ENCODE data around the gene GREB1L.
"Not testable (repeated sequence)": the region's sequence is repeated elsewhere in the genome, so short reads cannot be mapped to it uniquely, and the experiment has no call there.

Gene GREB1L

DNA sequence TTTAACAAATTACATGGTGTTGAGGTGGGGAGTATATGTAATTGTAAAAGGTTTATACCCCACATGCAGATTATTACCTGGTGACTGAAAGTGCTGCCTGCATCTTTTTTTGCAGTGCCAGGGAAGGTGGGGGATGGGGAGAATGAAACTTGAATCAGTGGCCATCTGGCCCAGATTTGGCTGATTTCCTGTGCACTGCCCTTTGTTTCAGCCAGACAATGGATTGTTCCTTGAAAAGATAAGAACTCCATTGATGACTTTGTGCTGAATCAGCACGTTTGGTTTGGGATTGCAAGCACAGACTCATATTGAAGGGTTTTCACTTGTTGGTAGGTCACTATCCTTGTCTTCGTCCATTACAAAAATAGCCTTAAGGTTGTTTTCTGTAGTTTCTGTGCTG lies 20.9 kb downstream of the GREB1L start:
- FAIRE-seq (no peak), DNase-seq (ENCODE audit: insufficient read length, low spot score) (no peak)

DNA sequence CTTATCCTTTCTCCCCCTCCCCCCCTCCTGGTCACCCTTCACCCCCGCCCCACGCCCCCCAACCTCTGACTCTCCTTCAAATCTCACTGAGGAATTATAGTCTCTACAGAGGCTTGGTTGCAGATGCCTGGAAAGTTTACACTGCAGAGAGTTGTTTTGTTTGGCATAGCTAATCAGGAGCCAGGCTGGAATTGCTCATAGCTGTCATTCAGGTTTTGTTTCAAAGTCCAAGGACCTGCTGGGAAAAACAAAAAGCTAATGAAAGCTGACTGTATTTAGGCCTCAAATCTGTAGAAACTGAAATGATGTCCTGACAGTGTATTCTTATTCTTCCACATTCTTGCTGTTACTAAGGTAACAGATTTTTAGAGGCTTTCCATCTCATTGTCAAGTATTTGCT lies 22.6 kb downstream of the GREB1L start:
- FAIRE-seq: no peak

GRCh38 chr18:21265971-21266673 lies 24.1 kb downstream of the GREB1L start:
- DNase-seq (ENCODE audit: insufficient read length, low spot score) (no peak), FAIRE-seq (no peak)

More for the DNA sequence above, 22.6 kb downstream of the GREB1L start:
- DNase-seq (ENCODE audit: insufficient read length, low spot score): no peak

GRCh38 chr18:21267400-21267799 lies 25.4 kb downstream of the GREB1L start:
- FAIRE-seq (no peak), DNase-seq (ENCODE audit: insufficient read length, low spot score) (no peak)

- DNase-seq (ENCODE audit: insufficient read length, low spot score): no peak
- no peak for FAIRE-seq
Measured at GRCh38 chr18:21269349-21269748, 27.3 kb downstream of the GREB1L start.

DNA sequence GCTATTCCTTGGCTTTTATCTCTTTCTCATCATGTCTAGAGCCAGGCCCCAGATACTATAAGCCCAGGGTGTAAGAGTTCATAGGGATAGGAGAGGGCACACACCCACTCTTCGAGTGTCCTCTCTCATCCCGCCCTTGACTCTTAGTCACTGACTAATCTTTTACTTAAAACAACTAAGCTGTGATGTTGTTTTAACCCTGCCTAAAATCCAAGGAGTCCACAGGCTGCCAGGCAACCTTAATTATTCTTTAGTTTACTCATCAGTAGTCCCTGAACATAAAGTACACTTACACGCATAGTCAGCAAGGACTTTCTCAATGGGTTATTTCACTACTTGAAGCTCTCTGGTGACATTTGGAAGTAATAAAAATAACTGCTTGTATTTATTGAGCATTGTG lies 28.4 kb downstream of the GREB1L start:
- DNase-seq (ENCODE audit: insufficient read length, low spot score) (no peak), FAIRE-seq (no peak)

DNA sequence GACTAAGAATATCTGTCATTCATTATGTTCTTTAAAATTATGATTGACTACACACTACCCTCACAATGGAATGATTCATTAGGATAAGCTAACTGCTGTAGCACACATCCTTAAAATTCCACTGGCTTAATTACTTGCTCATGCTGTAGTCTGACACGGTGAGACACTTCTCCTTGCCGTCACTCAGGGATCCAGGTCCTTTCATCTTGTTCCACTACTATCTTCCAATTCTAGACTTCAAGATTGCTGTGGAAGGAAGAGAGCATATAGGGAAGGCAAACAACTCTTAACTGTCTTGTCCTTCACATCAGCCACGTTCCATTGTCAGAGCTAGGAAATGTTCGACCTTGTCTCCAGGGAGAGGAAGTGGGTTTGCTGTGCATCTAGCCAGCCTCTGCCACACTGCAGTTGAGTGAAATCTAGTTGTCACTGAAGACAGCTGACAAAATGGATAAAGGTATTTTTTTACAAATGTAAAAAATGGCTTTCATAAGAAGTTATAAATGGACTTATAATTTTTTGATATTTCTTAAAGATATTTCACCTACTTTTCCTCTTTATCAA lies 30.1 kb downstream of the GREB1L start:
- FAIRE-seq (no peak), DNase-seq (ENCODE audit: insufficient read length, low spot score) (no peak)

GRCh38 chr18:21273568-21273967 lies 31.5 kb downstream of the GREB1L start:
- no peak for FAIRE-seq

GRCh38 chr18:21275645-21276044 lies 33.6 kb downstream of the GREB1L start:
- FAIRE-seq: no peak
- DNase-seq (ENCODE audit: insufficient read length, low spot score): no peak

More at GRCh38 chr18:21273568-21273967, 31.5 kb downstream of the GREB1L start:
- DNase-seq (ENCODE audit: insufficient read length, low spot score): no peak

DNA sequence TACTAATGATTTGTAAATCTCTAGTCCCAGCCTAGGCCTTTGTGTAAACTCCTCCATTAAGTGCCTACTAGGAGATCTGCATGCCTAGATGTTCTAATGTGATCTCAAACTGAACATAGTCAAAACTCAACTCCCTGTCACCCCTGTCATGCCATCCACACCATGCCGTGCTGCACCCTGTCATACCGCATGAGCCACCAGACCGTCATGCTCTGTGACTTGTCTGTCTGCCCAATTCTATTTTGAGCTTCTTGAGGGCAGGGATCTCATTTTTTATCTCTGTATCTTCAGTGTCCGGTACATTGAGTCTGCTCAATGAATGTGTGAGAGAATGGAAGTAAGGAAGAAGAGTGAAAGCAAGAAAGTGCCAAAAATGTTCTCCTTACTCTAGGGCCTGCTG lies 35.5 kb downstream of the GREB1L start:
- DNase-seq (ENCODE audit: insufficient read length, low spot score) (no peak), FAIRE-seq (no peak)

DNA sequence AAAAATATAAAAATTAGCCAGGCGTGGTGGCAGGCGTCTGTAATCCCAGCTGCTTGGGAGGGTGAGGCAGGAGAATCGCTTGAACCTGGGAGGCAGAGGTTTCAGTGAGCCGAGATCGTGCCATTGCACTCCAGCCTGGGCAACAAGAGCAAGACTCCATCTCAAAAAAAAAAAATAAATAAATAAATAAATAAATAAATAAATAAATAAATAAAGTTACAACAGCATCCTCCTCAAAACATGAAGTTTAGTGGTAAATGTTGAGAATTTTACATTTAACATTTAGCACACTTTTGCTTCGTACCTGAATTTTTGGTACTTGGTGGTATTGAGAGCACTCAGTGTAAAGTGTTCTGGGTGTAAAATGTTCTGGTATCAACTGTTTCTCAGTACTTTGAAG lies 36.2 kb downstream of the GREB1L start:
- FAIRE-seq: not testable (repeated sequence)

GRCh38 chr18:21281603-21282002 lies 39.6 kb downstream of the GREB1L start:
- DNase-seq (ENCODE audit: insufficient read length, low spot score) (no peak), FAIRE-seq (no peak)

More for the DNA sequence above, 36.2 kb downstream of the GREB1L start:
- not testable (repeated sequence) for DNase-seq (ENCODE audit: insufficient read length, low spot score)

DNA sequence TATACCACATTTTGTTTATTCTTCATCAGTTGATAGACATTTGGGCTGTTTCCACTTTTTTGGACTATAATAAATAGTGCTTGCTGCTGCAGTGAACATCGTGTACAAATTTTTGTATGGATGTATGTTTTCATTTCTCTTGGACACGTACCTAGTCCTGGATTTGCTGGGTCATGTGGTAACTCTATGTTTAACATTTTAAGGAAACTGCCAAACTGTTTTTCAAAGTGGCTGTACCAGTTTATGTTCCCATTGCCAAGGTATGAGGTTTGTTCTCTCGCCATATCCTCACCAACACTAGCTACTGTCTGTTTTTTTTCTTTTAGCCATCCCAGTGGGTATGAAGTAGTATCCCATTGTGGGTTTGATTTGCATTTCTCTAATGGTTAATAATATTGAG lies 42.5 kb downstream of the GREB1L start:
- DNase-seq (ENCODE audit: insufficient read length, low spot score): no peak
- no peak for FAIRE-seq

DNA sequence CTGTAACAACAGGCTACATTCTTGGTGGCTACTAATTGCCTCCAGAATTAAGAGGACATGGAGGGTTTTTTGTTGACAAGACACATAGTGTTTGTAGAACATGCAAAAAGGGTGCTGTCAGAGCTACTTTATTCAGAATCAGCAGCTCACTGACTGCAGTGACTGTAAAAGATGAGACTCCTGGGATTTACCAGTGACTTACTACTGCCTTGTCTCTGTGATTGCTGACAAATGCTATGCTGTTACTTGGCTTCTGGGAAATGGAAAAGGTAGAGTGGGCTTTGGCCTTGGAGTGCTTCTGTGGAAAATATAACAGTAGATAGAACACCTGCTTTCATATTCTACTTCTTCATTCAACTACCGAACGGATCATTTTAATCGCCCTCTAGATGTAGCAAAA lies 47.8 kb downstream of the GREB1L start:
- DNase-seq (ENCODE audit: insufficient read length, low spot score): no peak
- FAIRE-seq: no peak

DNA sequence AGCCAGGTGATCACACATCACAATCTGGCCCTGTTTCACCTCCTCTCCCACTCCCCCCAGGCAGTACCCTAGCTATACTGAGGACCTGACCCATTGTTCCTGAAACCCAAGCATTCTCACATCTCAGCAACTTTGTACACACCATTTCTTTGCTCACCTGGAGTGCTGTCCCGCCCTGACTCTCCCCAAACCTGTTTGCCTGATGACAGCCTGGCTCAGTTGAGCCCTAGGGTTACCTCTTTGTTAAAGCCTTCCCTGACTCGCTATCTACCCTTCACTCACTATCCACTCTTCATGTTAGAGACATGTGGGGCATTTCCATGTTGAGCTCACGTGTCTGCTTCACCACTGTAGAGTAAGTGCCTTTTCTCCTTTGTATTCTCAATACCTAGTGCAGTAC lies 49.1 kb downstream of the GREB1L start:
- DNase-seq (ENCODE audit: insufficient read length, low spot score): no peak
- FAIRE-seq: no peak

DNA sequence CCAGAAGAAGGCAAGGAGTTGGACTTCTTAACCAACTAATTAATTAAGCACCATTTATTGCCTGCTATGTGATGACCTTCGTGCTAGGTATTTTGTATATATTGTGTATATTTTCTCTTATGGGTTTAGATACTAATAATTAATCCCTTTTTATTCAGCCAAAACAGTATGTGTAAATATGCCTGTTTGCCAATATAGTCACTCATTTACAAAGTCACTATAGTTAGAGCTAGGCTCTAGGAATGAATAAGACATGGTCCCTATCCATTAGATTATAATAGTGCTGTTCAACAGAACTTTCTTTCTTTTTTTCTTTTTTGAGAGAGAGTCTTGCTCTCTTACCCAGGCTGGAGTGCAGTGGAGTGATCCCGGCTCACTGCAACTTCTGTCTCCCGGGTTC lies 51.4 kb downstream of the GREB1L start:
- FAIRE-seq (no peak), DNase-seq (ENCODE audit: insufficient read length, low spot score) (no peak)

- FAIRE-seq (no peak), DNase-seq (ENCODE audit: insufficient read length, low spot score) (no peak)
Measured at GRCh38 chr18:21295101-21295500, 53.1 kb downstream of the GREB1L start.

DNA sequence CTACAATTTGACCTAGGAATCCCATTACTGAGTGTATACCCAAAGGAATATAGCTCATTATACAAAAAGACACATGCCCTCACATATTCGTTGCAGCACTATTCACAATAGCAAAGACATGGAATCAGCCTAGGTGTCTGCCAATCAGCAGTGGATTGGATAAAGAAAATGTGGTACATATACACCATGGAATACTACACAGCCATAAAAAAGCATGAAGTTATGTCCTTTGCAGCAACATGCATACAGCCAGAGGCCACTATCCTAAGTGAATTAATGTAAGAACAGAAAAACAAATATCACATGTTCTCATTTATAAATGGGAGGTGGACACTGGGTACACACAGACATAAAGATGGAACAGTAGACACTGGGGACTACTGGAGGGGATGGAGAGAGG lies 54.0 kb downstream of the GREB1L start:
- DNase-seq (ENCODE audit: insufficient read length, low spot score): no peak
- FAIRE-seq: no peak

DNA sequence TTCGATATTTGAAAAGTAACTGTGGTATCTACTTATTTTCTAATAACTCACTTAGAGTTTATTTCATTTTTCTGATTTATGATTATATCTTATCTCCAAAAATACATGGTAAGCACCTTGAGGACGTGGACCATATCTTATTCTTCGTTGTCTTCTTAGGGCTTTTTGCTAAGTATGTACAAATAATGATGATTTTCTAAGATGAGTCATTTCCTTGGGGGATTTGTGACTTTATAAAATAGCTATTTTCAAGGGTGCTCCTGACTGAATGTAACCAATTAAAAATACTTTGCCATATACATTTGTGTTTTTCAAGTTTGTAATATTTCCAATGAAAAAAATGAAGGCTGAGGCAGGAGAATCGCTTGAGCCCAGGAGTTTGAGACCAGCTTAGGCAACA lies 56.3 kb downstream of the GREB1L start:
- FAIRE-seq: no peak
- DNase-seq (ENCODE audit: insufficient read length, low spot score): no peak

- FAIRE-seq: no peak
- no peak for DNase-seq (ENCODE audit: insufficient read length, low spot score)
Measured at GRCh38 chr18:21300035-21300907, 58.2 kb downstream of the GREB1L start.

- FAIRE-seq: no peak
Measured at GRCh38 chr18:21300908-21301200, 58.8 kb downstream of the GREB1L start.

GRCh38 chr18:21303445-21303844 lies 61.4 kb downstream of the GREB1L start:
- no peak for DNase-seq (ENCODE audit: insufficient read length, low spot score)
- FAIRE-seq: no peak

More at GRCh38 chr18:21300908-21301200, 58.8 kb downstream of the GREB1L start:
- no peak for DNase-seq (ENCODE audit: insufficient read length, low spot score)
